Gastrocnemius medialis (tissue), 4 donors: Measurements from ENCODE around the gene ZDHHC14.

Experiments used
- CTCF ChIP-seq, 5 experiments: fragments of 450-650 bp in 3 of 5; fragments of 200-600 bp in 2 of 5; sonication (generic) in 2 of 5; IDR thresholded peaks in 4 of 5; conservative IDR thresholded peaks in 1 of 5; 1 replicate in 4 of 5; 2 replicates in 1 of 5; pipeline ENCODE4 v1.5.1; 2016 to 2019; ENCODE audit warnings: antibody characterized with exemption in 5 of 5, mild to moderate bottlenecking in 3 of 5, moderate library complexity in 3 of 5
- POLR2A ChIP-seq, 2 donors: fragments of 450-650 bp; IDR thresholded peaks; one replicate each; pipeline ENCODE4 v1.6.1; 2017; ENCODE audit warnings: antibody characterized with exemption in 2 of 2, mild to moderate bottlenecking in 2 of 2, moderate library complexity in 2 of 2

DNA sequence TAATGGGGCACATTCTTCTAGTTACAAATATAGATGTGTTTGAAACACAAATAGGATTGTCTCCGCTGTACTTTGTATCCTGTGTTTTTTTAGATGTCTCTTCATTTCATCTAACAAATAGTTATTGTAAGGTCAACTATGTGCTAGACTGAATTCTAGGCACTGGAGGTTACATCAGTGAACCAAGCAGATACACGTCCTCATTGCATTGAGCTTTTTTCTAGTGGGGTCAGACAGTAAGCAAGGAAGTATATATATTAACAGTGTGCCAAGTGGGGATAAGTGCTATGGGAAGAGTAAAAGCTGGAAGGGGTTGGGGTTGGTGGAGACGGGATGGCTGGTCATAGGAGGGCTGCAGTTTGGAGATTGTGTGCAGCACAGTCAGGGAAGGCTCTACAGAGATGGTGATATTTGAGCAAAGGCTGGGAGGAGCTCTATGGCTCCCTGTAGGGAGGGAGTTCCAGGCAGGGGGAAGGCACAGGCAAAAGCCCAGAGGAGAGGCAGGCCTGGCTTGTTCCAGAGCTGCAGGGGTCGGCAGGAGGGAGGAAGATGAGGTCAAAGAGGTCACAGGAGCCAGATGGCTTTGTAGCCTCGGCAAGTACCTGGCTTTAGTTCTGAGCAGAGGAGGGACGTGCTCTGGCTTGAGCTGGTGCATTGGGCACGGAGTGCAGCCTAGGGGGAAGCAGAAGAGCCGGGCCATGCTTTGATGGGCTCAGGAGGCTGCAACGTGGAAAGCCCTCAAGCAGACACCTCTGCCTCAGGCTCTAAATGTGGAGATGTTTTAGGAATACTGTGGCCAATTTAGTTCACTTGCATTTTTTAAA lies 152.3 kb downstream of the ZDHHC14 start:
- no peak for TF ChIP-seq POLR2A (IDR thresholded peaks at IDR 0.05)
- TF ChIP-seq CTCF (IDR thresholded peaks at IDR 0.05 in 4 of 5, conservative IDR thresholded peaks at IDR 0.05 in 1 of 5) = no peak
